DMS 273 treated with DMSO at 0.1 percent for 48 hours (cell line): ENCODE results near the gene THSD7A.

Source experiments
- DNase-seq: peaks from one replicate; lab custom pipeline; 2025; lab: John Stamatoyannopoulos, UW

THSD7A gene

GRCh38 chr7:11331128-11332102 lies 500.6 kb downstream of the THSD7A start:
- DNase-seq: no peak

GRCh38 chr7:11330717-11331116 lies 501.3 kb downstream of the THSD7A start:
- DNase-seq: no peak

GRCh38 chr7:11330208-11330607 lies 501.8 kb downstream of the THSD7A start:
- no peak for DNase-seq

- no peak for DNase-seq
These were observed 502.4 kb downstream of the THSD7A start for GRCh38 chr7:11329626-11330025.

- peak; percentile 71 for DNase-seq
These were observed 503.7 kb downstream of the THSD7A start for GRCh38 chr7:11328309-11328708.

GRCh38 chr7:11327633-11328032 lies 504.4 kb downstream of the THSD7A start:
- peak; percentile 79 for DNase-seq
